ENCODE results near the gene BCAS3.

- TF ChIP-seq CTCF (IDR thresholded peaks at IDR 0.05) (no peak), POLR2A (IDR thresholded peaks at IDR 0.05) (no peak)
Measured at GRCh38 chr17:61285526-61286320, 608.1 kb downstream of the BCAS3 start.

Measured in heart left ventricle (tissue), 13 donors.